GM12878 (cell line): Measurements from ENCODE around the gene COPS6. TPM values are rescaled to one million over a fixed set of nuclear protein-coding genes. Genes with fewer than 3 reads are reported as not detected.

ENCODE experiments used
- ATAC-seq: fragments of 200-7000 bp; cut with Tn5 transposase; 3 replicates; pipeline ENCODE4 v1.9.1; 2020; ENCODE audit warnings: mild to moderate bottlenecking, moderate library complexity
- BruUV-seq: library from RNA; stranded (reverse); fragments of 400-500 nt; replicated peaks from 2 replicates; lab custom pipeline; 2021; lab: Mats Ljungman, UMichigan
- CTCF ChIA-PET: fragments of 300-600 bp; sonication (Branson Sonifier 250); formaldehyde crosslinking; extraction: SDS; loops from one replicate; lab custom pipeline; 2021; ENCODE audit warnings: inconsistent platforms; lab: Yijun Ruan, JAX
- POLR2A ChIA-PET: fragments of 350-600 bp; formaldehyde crosslinking; extraction: SDS; loops from one replicate; lab custom pipeline; 2021; ENCODE audit warnings: inconsistent platforms; lab: Charles Lee
- RAD21 ChIA-PET: fragments of 300-600 bp; sonication (Branson Sonifier 250); formaldehyde crosslinking; loops from one replicate; lab custom pipeline; 2023; ENCODE audit warnings: antibody characterized with exemption; ENCODE audit not compliant: unreplicated experiment; lab: Charles Lee
- SMC1A ChIA-PET: fragments of 300-600 bp; sonication (Branson Sonifier 250); formaldehyde crosslinking; loops from one replicate; lab custom pipeline; 2023; ENCODE audit not compliant: unreplicated experiment, uncharacterized antibody; lab: Charles Lee
- DNase-seq: peaks from one replicate; pipeline ENCODE4 v3.0.0-alpha.2; 2011; ENCODE audit warnings: low read depth, low spot score
- FAIRE-seq: peaks from 3 replicates; lab custom pipeline; 2011; peaks lifted over from hg19 to GRCh38; lab: Jason Lieb, UNC
- H2AFZ ChIP-seq: 2 replicates; pipeline ENCODE4 v1.6.0; 2011; ENCODE audit warnings: low read depth, low read length, control low read depth; ENCODE audit not compliant: control insufficient read depth
- H3K27ac ChIP-seq: 2 replicates; pipeline ENCODE4 v1.5.1; 2011; ENCODE audit warnings: control low read depth; ENCODE audit not compliant: control insufficient read depth, insufficient read depth
- H3K27me3 ChIP-seq, 2 experiments: replicated peaks in 1 of 2; 2 replicates each; pipeline versions ENCODE4 v1.6.0 to v1.6.1; 2011; ENCODE audit warnings: low read length in 1 of 2; ENCODE audit not compliant: control insufficient read depth in 2 of 2, insufficient read depth in 2 of 2
- H3K36me3 ChIP-seq, 2 experiments: 2 replicates each; pipeline ENCODE4 v1.5.1; 2011; ENCODE audit warnings: low read length in 1 of 2; ENCODE audit not compliant: control insufficient read depth in 2 of 2, insufficient read depth in 2 of 2
- H3K4me1 ChIP-seq: 2 replicates; pipeline ENCODE4 v1.6.1; 2011; ENCODE audit warnings: mild to moderate bottlenecking, low read length, moderate library complexity, mixed read lengths; ENCODE audit not compliant: control insufficient read depth, insufficient read depth
- H3K4me2 ChIP-seq: 2 replicates; pipeline ENCODE4 v1.6.0; 2011; ENCODE audit warnings: control low read depth; ENCODE audit not compliant: control insufficient read depth, insufficient read depth
- H3K4me3 ChIP-seq: fragments of 200-600 bp; sonication (generic); 2 replicates; pipeline ENCODE4 v1.5.1; 2016
- H3K79me2 ChIP-seq: 2 replicates; pipeline ENCODE4 v1.6.0; 2011; ENCODE audit warnings: low read length; ENCODE audit not compliant: control insufficient read depth, insufficient read depth
- H3K9ac ChIP-seq: 2 replicates; pipeline ENCODE4 v1.8.0; 2011; ENCODE audit warnings: low read length, control low read depth, mixed read lengths; ENCODE audit not compliant: control insufficient read depth, insufficient read depth
- H3K9me3 ChIP-seq: replicated peaks from 3 replicates; pipeline ENCODE4 v1.5.1; 2011; ENCODE audit warnings: mild to moderate bottlenecking, low read length; ENCODE audit not compliant: control insufficient read depth, insufficient read depth
- H4K20me1 ChIP-seq: 2 replicates; pipeline ENCODE4 v1.6.0; 2011; ENCODE audit not compliant: control insufficient read depth, insufficient read depth
- DPF2 ChIP-seq: fragments of 450-650 bp; IDR thresholded peaks from 2 replicates; pipeline ENCODE4 v1.6.1; 2017; ENCODE audit warnings: mild to moderate bottlenecking
- E4F1 ChIP-seq: fragments of 450-650 bp; IDR thresholded peaks from 2 replicates; pipeline ENCODE4 v1.6.1; 2018; ENCODE audit warnings: borderline replicate concordance, mild to moderate bottlenecking; ENCODE audit not compliant: partially characterized antibody
- MTA3 ChIP-seq: IDR thresholded peaks from 2 replicates; pipeline ENCODE4 v1.6.1; 2012; ENCODE audit warnings: low read length, inconsistent platforms, borderline replicate concordance
- NKRF ChIP-seq: fragments of 450-650 bp; conservative IDR thresholded peaks from 2 replicates; pipeline ENCODE4 v1.6.1; 2017; ENCODE audit warnings: mild to moderate bottlenecking, moderate library complexity
- PAX8 ChIP-seq: fragments of 450-650 bp; IDR thresholded peaks from 2 replicates; pipeline ENCODE4 v1.6.1; 2017; ENCODE audit warnings: mild to moderate bottlenecking, moderate library complexity
- SIN3A ChIP-seq: IDR thresholded peaks from 2 replicates; pipeline ENCODE4 v1.6.1; 2012; ENCODE audit warnings: low read depth, low read length, improper control_type of control experiment
- SUZ12 ChIP-seq: fragments of 200-600 bp; sonication (generic); IDR thresholded peaks from one replicate; pipeline ENCODE4 v1.6.1; 2018; ENCODE audit warnings: antibody characterized with exemption, mild to moderate bottlenecking; ENCODE audit not compliant: unreplicated experiment
- ZBTB11 ChIP-seq: fragments of 450-650 bp; formaldehyde crosslinking; IDR thresholded peaks from 2 replicates; pipeline ENCODE4 v1.5.0; 2022; ENCODE audit warnings: mild to moderate bottlenecking, missing genetic modification characterization
- ZNF687 ChIP-seq: fragments of 450-650 bp; IDR thresholded peaks from 2 replicates; pipeline ENCODE4 v1.6.1; 2017; ENCODE audit warnings: mild to moderate bottlenecking, moderate library complexity
- WGBS: methylation state at CpG from one replicate; pipeline ENCODE4 v1.1.6; 2016; ENCODE audit warnings: low lambda C conversion rate; ENCODE audit not compliant: insufficient replicate concordance, insufficient coverage; ENCODE audit errors: missing lambda C conversion rate; 5-methylcytosine and 5-hydroxymethylcytosine counted together
- in situ Hi-C: fragments of 300-500 bp; cut with MboI; formaldehyde crosslinking; loops from 9 replicates; pipeline ENCODE4 v1.14.3; 2018; ENCODE audit warnings: mixed read lengths
- intact Hi-C: fragments of 100-400 bp; cut with micrococcal nuclease; formaldehyde crosslinking; loops from one replicate; pipeline ENCODE4 v1.14.2; 2022; ENCODE audit not compliant: unreplicated experiment
- polyA plus RNA-seq, 11 experiments: library from polyadenylated mRNA; depleted of rRNA in 4 of 11; unstranded in 6 of 11; stranded (reverse) in 5 of 11; fragments of >200 nt; fragmentation: Nextera tagmentation in 4 of 11; fragmentation: Illumina TruSeq in 1 of 11; extraction: Ambion mirVana in 4 of 11; extraction: Trizol in 1 of 11; gene quantifications; 1 replicate in 1 of 11; 2 replicates in 10 of 11; pipeline versions ENCODE4 v1.2.1 to v1.2.3, GENCODE V29; 2011 to 2016; ENCODE audit warnings: inconsistent platforms in 2 of 11, missing spikeins in 2 of 11, low read depth in 1 of 11
- total RNA-seq, 4 experiments: library from RNA; depleted of rRNA in 3 of 4; stranded (reverse); fragments of >200 nt in 3 of 4; fragmentation: Illumina TruSeq in 1 of 4; extraction: Trizol in 1 of 4; gene quantifications; 2 replicates each; pipeline versions ENCODE4 v1.2.1 to v1.2.3, GENCODE V29; 2013 to 2021

The COPS6 gene
- total and polyA plus RNA-seq, 10 of the 15 experiments (the other 5 are each of a cell fraction or from before 2014, with no cell fraction given): 28.5 to 182 (median 81.5) TPM

- H3K4me1 ChIP-seq: peaks cover 17% of the 10 kb centered on the region
- in situ Hi-C loops (no loop called here), intact Hi-C loops (loop anchor here (2.0 to 5.0 kb wide), 3 partner anchors 44 to 149 kb away; partner anchors contain the start of gene AZGP1)
- H3K4me3 ChIP-seq: peak overlapping the region; percentile 75
- peak overlapping the region; percentile 99 for H3K27ac ChIP-seq
- no peak for FAIRE-seq
- no peaks in the 10 kb centered on the region for H4K20me1 ChIP-seq
- peaks cover 13% of the 10 kb centered on the region for H3K79me2 ChIP-seq
- 5% methylated on average over 28 of the region's 29 CpGs for WGBS
- TSS peak; percentile 93 for BruUV-seq
- POLR2A ChIA-PET: interaction anchor here (0.7 to 2.3 kb wide), 4 partner anchors 25 to 68 kb away, joined by 4 to 18 read pairs (median 6); partner anchors contain the start of genes AP4M1, COPS6 and MCM7
- H3K9me3 ChIP-seq: no peaks in the 10 kb centered on the region
- DNase-seq: no peak
- no peaks in the 10 kb centered on the region; a peak in 1 of 4 replicates for H3K36me3 ChIP-seq
- no peaks in the 10 kb centered on the region for H3K27me3 ChIP-seq
- peak overlapping the region; percentile 81 for H3K4me2 ChIP-seq
- peak overlapping the region; percentile 98 for H2AFZ ChIP-seq
- H3K9ac ChIP-seq: peak overlapping the region; percentile 87
- RAD21 ChIA-PET: interaction anchor here (0.6 to 1.5 kb wide), 4 partner anchors 25 to 148 kb away, joined by 3 to 8 read pairs (median 4); partner anchors contain the start of genes AP4M1 and MCM7
- peak; percentile 7 for ATAC-seq
- SMC1A ChIA-PET: interaction anchor here (1.1 to 2.2 kb wide), 4 partner anchors 25 to 207 kb away, joined by 3 to 9 read pairs (median 4); partner anchors contain the start of genes AP4M1, MCM7 and TRIM4
- CTCF ChIA-PET: interaction anchor here (0.7 to 1.0 kb wide), 3 partner anchors 40 to 89 kb away, joined by 3 read pairs; no protein-coding TSS in a partner anchor
- TF ChIP-seq NKRF: peak; percentile 80; the same call in 1 of the 2 replicates
- peak; percentile 36; the same call in 1 of the 2 replicates for TF ChIP-seq ZBTB11
- peak; percentile 63; the same call in 1 of the 2 replicates for TF ChIP-seq SIN3A
- peak; percentile 59; the same call in 1 of the 2 replicates for TF ChIP-seq ZNF687
- TF ChIP-seq PAX8: peak; percentile 86; the same call in 1 of the 2 replicates
- peak; percentile 16 for TF ChIP-seq DPF2
- no peak for TF ChIP-seq SUZ12
- peak; percentile 3 for TF ChIP-seq E4F1
- no peak; the same call in 1 of the 2 replicates for TF ChIP-seq MTA3
Measured at GRCh38 chr7:100126239-100126930, 37.6 kb downstream of the COPS6 start.
